Activated CD8-positive, alpha-beta T cell treated with anti-CD3 and anti-CD28 coated beads for 36 hours (primary cell): ENCODE measurements around the gene DNAAF2. TPM values are rescaled to one million over a fixed set of nuclear protein-coding genes. Genes with fewer than 3 reads are reported as not detected.

Experiments
- ATAC-seq: fragments of 200-7000 bp; cut with Tn5 transposase; one replicate; pipeline ENCODE4 v1.10.0; 2021; ENCODE audit warnings: mild to moderate bottlenecking, moderate library complexity
- CTCF ChIA-PET: fragments of 350-600 bp; sonication (Branson Sonifier 250); formaldehyde crosslinking; loops from one replicate; lab custom pipeline; 2021; ENCODE audit warnings: antibody characterized with exemption; lab: Charles Lee
- POLR2A ChIA-PET: fragments of 350-600 bp; sonication (Branson Sonifier 250); formaldehyde crosslinking; loops from one replicate; lab custom pipeline; 2021; ENCODE audit warnings: antibody characterized with exemption; lab: Charles Lee
- DNase-seq: peaks from one replicate; pipeline ENCODE4 v3.0.0-alpha.2; 2020
- H3K27ac Mint-ChIP-seq: one replicate; pipeline ENCODE4 v1.8.0; 2021; ENCODE audit warnings: mild to moderate bottlenecking, mixed read lengths
- H3K27me3 Mint-ChIP-seq: one replicate; pipeline ENCODE4 v1.8.0; 2021; ENCODE audit warnings: mixed read lengths
- H3K36me3 Mint-ChIP-seq: one replicate; pipeline ENCODE4 v1.8.0; 2021; ENCODE audit warnings: low read depth, mixed read lengths
- H3K4me1 Mint-ChIP-seq: one replicate; pipeline ENCODE4 v1.8.0; 2021; ENCODE audit warnings: low read depth, mixed read lengths
- H3K4me3 Mint-ChIP-seq: one replicate; pipeline ENCODE4 v1.8.0; 2021; ENCODE audit warnings: mild to moderate bottlenecking, moderate library complexity, mixed read lengths
- H3K9me3 Mint-ChIP-seq: one replicate; pipeline ENCODE4 v1.8.0; 2021; ENCODE audit warnings: mixed read lengths
- intact Hi-C: fragments of 100-400 bp; cut with micrococcal nuclease; formaldehyde crosslinking; loops from one replicate; pipeline ENCODE4 v1.10.0; 2022
- total RNA-seq, 2 experiments: library from RNA; stranded (reverse); gene quantifications; one replicate each; pipeline ENCODE4 v1.2.3, GENCODE V29; 2021
- TF ChIP-seq, protein P1 (sequence below): fragments of 200-600 bp; IDR thresholded peaks from one replicate; pipeline ENCODE4 v1.8.0; 2022; ENCODE audit warnings: antibody characterized with exemption, mild to moderate bottlenecking

DNAAF2 gene
- total RNA-seq, 2 experiments from 2014 or later = 10.4 to 11.0 TPM

DNA sequence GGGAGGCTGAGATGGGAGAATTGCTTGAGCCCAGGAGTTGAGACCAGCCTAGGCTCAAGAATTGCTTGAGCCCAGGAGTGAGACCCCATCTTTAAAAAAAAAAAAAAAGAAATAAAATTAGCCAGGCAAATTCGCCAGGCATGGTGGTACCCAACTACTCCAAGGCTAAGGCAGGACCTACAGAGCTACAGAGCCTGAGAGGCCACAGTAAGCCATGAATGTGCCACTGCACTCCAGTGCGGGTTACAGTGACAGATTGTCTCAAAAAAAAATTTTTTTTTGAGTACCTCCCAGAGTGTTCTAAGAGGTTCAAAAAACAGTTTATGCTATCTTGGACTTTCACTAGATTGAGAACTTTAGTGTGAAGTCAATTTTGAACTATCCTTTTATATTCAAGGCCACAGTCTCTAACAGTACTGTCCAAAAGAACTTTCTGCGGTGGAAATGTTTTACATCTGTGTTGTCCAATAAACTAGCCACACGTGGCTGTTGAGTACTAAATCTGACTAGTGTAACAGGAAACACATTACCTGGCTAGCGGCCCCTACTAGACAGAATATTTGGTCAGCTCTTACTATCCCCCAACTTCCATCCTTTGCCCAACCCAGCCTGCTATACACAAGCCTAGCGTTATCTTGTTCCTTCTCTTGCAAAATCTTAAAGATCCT is 17.1 kb downstream of the DNAAF2 start:
- Mint-ChIP-seq H3K36me3 (peaks cover 56% of the 10 kb centered on the region), H3K27me3 (no peaks in the 10 kb centered on the region), H3K4me3 (peak overlapping the region; percentile 90), H3K27ac (peak overlapping the region; percentile 55), H3K4me1 (peaks cover 26% of the 10 kb centered on the region), H3K9me3 (no peaks in the 10 kb centered on the region)
- ATAC-seq (no peak), DNase-seq (no peak)
- intact Hi-C loops = no loop called here
- ChIA-PET CTCF (interaction anchor here (0.7 to 1.1 kb wide), 3 partner anchors 16 to 156 kb away, joined by 3 to 6 read pairs (median 3); no protein-coding TSS in a partner anchor), POLR2A (interaction anchor here (1.0 to 1.6 kb wide), 4 partner anchors 9 to 32 kb away, joined by 3 to 7 read pairs (median 4); partner anchors contain the start of genes LRR1 and RPS29)
- TF ChIP-seq, protein P1, sequence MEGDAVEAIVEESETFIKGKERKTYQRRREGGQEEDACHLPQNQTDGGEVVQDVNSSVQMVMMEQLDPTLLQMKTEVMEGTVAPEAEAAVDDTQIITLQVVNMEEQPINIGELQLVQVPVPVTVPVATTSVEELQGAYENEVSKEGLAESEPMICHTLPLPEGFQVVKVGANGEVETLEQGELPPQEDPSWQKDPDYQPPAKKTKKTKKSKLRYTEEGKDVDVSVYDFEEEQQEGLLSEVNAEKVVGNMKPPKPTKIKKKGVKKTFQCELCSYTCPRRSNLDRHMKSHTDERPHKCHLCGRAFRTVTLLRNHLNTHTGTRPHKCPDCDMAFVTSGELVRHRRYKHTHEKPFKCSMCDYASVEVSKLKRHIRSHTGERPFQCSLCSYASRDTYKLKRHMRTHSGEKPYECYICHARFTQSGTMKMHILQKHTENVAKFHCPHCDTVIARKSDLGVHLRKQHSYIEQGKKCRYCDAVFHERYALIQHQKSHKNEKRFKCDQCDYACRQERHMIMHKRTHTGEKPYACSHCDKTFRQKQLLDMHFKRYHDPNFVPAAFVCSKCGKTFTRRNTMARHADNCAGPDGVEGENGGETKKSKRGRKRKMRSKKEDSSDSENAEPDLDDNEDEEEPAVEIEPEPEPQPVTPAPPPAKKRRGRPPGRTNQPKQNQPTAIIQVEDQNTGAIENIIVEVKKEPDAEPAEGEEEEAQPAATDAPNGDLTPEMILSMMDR = no peak

DNA sequence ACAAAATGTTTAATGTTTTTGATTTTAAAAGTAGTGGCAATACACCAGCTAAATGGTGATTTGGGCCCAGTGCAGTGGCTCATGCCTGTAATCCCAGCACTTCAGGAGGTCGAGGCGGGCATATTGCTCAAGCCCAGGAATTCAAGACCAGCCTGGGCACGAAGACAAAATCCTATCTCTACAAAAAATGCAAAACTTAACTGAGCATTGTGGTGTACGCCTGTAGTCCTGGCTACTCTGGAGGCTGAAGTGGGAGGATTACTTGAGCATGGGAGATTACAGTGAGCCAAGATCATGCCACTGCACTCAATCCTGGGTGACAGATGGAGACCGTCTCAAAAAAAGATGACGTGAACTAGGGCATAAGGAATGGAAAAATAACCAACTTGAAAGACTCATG is 19.3 kb downstream of the DNAAF2 start:
- Mint-ChIP-seq H3K9me3 (no peaks in the 10 kb centered on the region), H3K36me3 (peaks cover 44% of the 10 kb centered on the region), H3K27ac (peak overlapping the region; percentile 61), H3K4me1 (peaks cover 18% of the 10 kb centered on the region), H3K4me3 (no peak overlapping the region), H3K27me3 (no peaks in the 10 kb centered on the region)
- intact Hi-C loops = no loop called here
- ChIA-PET POLR2A (interaction anchor here (1.3 kb wide), 1 partner anchor 16 kb away, joined by 3 read pairs; no protein-coding TSS in a partner anchor), CTCF (no interaction called here)
- DNase-seq (no peak), ATAC-seq (no peak)
- TF ChIP-seq, protein P1 = no peak

DNA sequence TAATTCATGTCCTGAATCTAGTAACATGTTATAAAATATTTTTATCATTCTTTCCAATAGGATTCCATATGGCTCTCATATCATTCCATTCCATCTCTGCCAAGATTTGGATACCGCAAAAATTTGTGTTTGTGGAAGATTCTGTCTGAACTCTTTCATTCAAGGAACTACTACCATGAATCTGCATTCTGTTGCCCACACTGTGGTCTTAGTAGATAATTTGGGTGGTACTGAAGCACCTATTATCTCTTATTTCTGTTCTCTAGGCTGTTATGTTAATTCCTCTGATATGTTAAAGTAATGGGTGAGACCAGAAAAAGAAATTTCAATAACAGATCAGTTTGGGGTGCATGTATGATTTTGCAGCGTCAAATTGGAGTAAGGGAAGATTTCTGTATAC is 20.8 kb downstream of the DNAAF2 start:
- Mint-ChIP-seq H3K9me3 (no peaks in the 10 kb centered on the region), H3K4me3 (no peak overlapping the region), H3K27me3 (no peaks in the 10 kb centered on the region), H3K4me1 (peaks cover 18% of the 10 kb centered on the region), H3K27ac (no peak overlapping the region), H3K36me3 (peaks cover 38% of the 10 kb centered on the region)
- POLR2A ChIA-PET = interaction anchor here (1.1 kb wide), 1 partner anchor 27 kb away, joined by 4 read pairs; no protein-coding TSS in a partner anchor
- intact Hi-C loops = no loop called here
- TF ChIP-seq, protein P1 = no peak
- CTCF ChIA-PET = no interaction called here
- ATAC-seq = no peak
- no peak for DNase-seq

DNA sequence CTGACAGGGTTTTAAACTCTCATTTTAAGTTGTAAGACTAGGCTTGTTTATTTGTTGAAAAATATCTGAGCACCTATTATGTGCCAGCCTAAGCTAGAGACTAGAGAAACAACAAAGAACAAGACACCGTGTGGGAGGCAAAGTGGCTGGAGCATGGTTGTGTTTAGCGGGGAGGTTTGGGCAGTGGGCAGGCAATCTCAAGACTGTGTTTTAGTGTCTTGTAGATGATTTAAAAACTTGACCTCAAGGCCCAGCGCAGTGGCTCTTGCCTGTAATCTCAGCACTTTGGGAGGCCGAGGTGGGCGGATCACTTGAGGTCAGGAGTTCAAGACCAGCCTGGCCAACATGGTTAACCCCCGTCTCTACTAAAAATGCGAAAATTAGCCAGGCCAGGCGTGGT is 22.4 kb downstream of the DNAAF2 start:
- DNase-seq (no peak), ATAC-seq (no peak)
- intact Hi-C loops = no loop called here
- Mint-ChIP-seq H3K36me3 (peaks cover 32% of the 10 kb centered on the region), H3K4me3 (no peak overlapping the region), H3K27ac (no peak overlapping the region), H3K27me3 (no peaks in the 10 kb centered on the region), H3K4me1 (peaks cover 8% of the 10 kb centered on the region), H3K9me3 (no peaks in the 10 kb centered on the region)
- TF ChIP-seq, protein P1 = no peak
- CTCF ChIA-PET = interaction anchor here (0.9 to 1.9 kb wide), 3 partner anchors 8 to 25 kb away, joined by 3 to 4 read pairs (median 3); partner anchors contain the start of genes MGAT2 and RPL36AL
- POLR2A ChIA-PET = no interaction called here

DNA sequence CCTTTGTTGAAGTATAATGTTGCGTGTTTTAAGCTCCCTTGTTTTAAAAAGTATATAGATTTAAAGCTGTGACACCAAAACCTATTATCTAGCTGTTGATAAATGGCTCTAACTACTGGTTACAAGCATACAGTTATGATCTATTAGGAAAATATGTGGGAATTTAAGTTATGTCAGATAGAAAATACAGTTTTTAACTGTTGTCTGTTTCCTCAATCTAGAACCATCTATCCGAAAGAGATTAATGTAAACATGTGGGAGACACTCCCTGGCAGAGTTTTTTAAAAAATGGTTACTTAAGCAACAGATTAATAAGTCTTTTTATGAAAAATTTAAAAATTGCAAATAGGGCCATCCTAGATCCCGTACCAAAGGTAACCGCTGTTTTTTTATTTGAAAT is 22.8 kb downstream of the DNAAF2 start:
- ATAC-seq (no peak), DNase-seq (no peak)
- POLR2A ChIA-PET = interaction anchor here (1.1 kb wide), 1 partner anchor 26 kb away, joined by 3 read pairs; the partner anchor contains the start of gene RPS29
- TF ChIP-seq, protein P1 = no peak
- peaks cover 4% of the 10 kb centered on the region for H3K4me1 Mint-ChIP-seq
- H3K27ac Mint-ChIP-seq = no peak overlapping the region
- no peak overlapping the region for H3K4me3 Mint-ChIP-seq
- H3K36me3 Mint-ChIP-seq = peaks cover 28% of the 10 kb centered on the region
- no peaks in the 10 kb centered on the region for H3K9me3 Mint-ChIP-seq
- CTCF ChIA-PET = interaction anchor here (0.9 to 1.9 kb wide), 3 partner anchors 9 to 25 kb away, joined by 3 to 4 read pairs (median 3); partner anchors contain the start of genes MGAT2 and RPL36AL
- intact Hi-C loops = no loop called here
- no peaks in the 10 kb centered on the region for H3K27me3 Mint-ChIP-seq
